T-helper 2 cell treated with Interferon-gamma antibody and Interleukin-4, amounts not matched to agents 5 μg/mL and 100 μg/mL, for 36 hours (primary cell): ENCODE results near the gene RAD51B.
"Not testable (repeated sequence)": the region's sequence is repeated elsewhere in the genome, so short reads cannot be mapped to it uniquely, and the experiment has no call there.

Experiments used
- DNase-seq: peaks from one replicate; pipeline ENCODE4 v3.0.0; 2021; ENCODE audit warnings: low spot score
- H3K27ac Mint-ChIP-seq: one replicate; pipeline ENCODE4 v1.8.0; 2021; ENCODE audit warnings: mild to moderate bottlenecking, mixed read lengths
- H3K27me3 Mint-ChIP-seq: one replicate; pipeline ENCODE4 v1.8.0; 2021; ENCODE audit warnings: low read depth, mixed read lengths
- H3K36me3 Mint-ChIP-seq: one replicate; pipeline ENCODE4 v1.8.0; 2021; ENCODE audit warnings: low read depth, mixed read lengths
- H3K4me1 Mint-ChIP-seq: one replicate; pipeline ENCODE4 v1.8.0; 2021; ENCODE audit warnings: low read depth, mixed read lengths
- H3K4me3 Mint-ChIP-seq: one replicate; pipeline ENCODE4 v1.8.0; 2022; ENCODE audit warnings: mild to moderate bottlenecking, moderate library complexity, mixed read lengths
- H3K9me3 Mint-ChIP-seq: one replicate; pipeline ENCODE4 v1.8.0; 2021; ENCODE audit warnings: mixed read lengths

RAD51B gene

GRCh38 chr14:68282479-68283377 is 463.1 kb downstream of the RAD51B start:
- Mint-ChIP-seq H3K27me3 (no peaks in the 10 kb centered on the region), H3K9me3 (no peaks in the 10 kb centered on the region), H3K4me3 (peak overlapping the region; percentile 18), H3K36me3 (peaks cover 7% of the 10 kb centered on the region), H3K4me1 (peaks cover 49% of the 10 kb centered on the region), H3K27ac (peak overlapping the region; percentile 84)
- peak; percentile 23 for DNase-seq

- Mint-ChIP-seq H3K4me3 (peak overlapping the region; percentile 9), H3K4me1 (peaks cover 50% of the 10 kb centered on the region), H3K9me3 (no peaks in the 10 kb centered on the region), H3K36me3 (peaks cover 7% of the 10 kb centered on the region), H3K27me3 (no peaks in the 10 kb centered on the region), H3K27ac (peak overlapping the region; percentile 84)
- DNase-seq: peak; percentile 23
These were observed 464.0 kb downstream of the RAD51B start for GRCh38 chr14:68283378-68284123.

- no peak for DNase-seq
- Mint-ChIP-seq H3K4me3 (peak overlapping the region; percentile 9), H3K27ac (peak overlapping the region; percentile 15), H3K9me3 (no peaks in the 10 kb centered on the region), H3K4me1 (peaks cover 50% of the 10 kb centered on the region), H3K27me3 (no peaks in the 10 kb centered on the region), H3K36me3 (peaks cover 7% of the 10 kb centered on the region)
These were observed 464.8 kb downstream of the RAD51B start for GRCh38 chr14:68284333-68284732.

GRCh38 chr14:68284834-68285233 is 465.3 kb downstream of the RAD51B start:
- Mint-ChIP-seq H3K4me3 (peak overlapping the region; percentile 73), H3K27me3 (no peaks in the 10 kb centered on the region), H3K27ac (peak overlapping the region; percentile 84), H3K9me3 (no peaks in the 10 kb centered on the region), H3K4me1 (peaks cover 50% of the 10 kb centered on the region), H3K36me3 (peaks cover 7% of the 10 kb centered on the region)
- DNase-seq: no peak

DNA sequence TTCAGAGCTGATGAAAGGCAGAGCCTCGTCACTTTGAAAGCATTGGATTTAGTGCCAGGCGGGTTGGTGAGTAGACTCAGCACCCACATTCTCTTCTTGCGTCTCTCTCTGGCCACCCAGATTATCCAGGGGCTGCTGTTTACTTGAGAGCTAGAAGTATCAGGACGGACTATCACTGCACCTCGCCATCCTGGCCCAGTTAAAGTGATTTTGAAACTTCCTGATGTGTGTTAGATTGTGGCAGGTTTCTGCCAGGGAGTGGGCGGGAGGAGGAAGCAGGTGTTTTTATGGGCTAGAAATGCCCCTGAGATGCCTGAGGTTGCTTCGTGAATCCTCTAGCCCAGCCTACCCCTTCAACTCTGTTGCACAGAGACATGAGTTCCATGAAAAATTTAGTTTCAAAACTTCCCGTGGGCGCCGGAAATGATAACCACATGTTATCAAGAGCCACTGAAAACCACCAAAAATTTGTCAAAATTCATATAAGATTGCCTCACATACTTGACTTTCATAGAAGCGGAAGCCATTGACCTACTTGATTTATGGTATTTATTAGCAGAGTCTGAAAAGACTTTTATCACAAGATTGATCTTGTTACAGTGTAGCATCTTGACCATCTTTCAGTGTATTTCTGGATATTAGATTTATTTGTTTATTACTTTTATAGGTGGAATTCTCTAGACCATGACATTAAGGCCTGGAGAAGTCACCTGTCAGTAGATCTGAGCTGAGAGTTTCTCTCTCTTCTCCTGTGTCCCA is 466.0 kb downstream of the RAD51B start:
- Mint-ChIP-seq H3K4me3 (peak overlapping the region; percentile 73), H3K27ac (peak overlapping the region; percentile 84), H3K36me3 (peaks cover 7% of the 10 kb centered on the region), H3K4me1 (peaks cover 50% of the 10 kb centered on the region), H3K27me3 (no peaks in the 10 kb centered on the region), H3K9me3 (no peaks in the 10 kb centered on the region)
- DNase-seq: peak; percentile 79

- H3K4me3 Mint-ChIP-seq: peak overlapping the region; percentile 36
- H3K9me3 Mint-ChIP-seq: no peaks in the 10 kb centered on the region
- no peaks in the 10 kb centered on the region for H3K27me3 Mint-ChIP-seq
- peaks cover 7% of the 10 kb centered on the region for H3K36me3 Mint-ChIP-seq
- peaks cover 50% of the 10 kb centered on the region for H3K4me1 Mint-ChIP-seq
- no peak for DNase-seq
- no peak overlapping the region for H3K27ac Mint-ChIP-seq
These were observed 467.1 kb downstream of the RAD51B start for GRCh38 chr14:68286667-68287066.

GRCh38 chr14:68289452-68289851 is 469.9 kb downstream of the RAD51B start:
- not testable (repeated sequence) for DNase-seq, H3K9me3 Mint-ChIP-seq, H3K4me3 Mint-ChIP-seq, H3K36me3 Mint-ChIP-seq, H3K27ac Mint-ChIP-seq, H3K27me3 Mint-ChIP-seq
- H3K4me1 Mint-ChIP-seq: peaks cover 37% of the 10 kb centered on the region

GRCh38 chr14:68291820-68292219 is 472.2 kb downstream of the RAD51B start:
- Mint-ChIP-seq H3K36me3 (no peaks in the 10 kb centered on the region), H3K4me3 (no peak overlapping the region), H3K27ac (no peak overlapping the region), H3K4me1 (peaks cover 16% of the 10 kb centered on the region), H3K9me3 (no peaks in the 10 kb centered on the region), H3K27me3 (no peaks in the 10 kb centered on the region)
- no peak for DNase-seq

DNA sequence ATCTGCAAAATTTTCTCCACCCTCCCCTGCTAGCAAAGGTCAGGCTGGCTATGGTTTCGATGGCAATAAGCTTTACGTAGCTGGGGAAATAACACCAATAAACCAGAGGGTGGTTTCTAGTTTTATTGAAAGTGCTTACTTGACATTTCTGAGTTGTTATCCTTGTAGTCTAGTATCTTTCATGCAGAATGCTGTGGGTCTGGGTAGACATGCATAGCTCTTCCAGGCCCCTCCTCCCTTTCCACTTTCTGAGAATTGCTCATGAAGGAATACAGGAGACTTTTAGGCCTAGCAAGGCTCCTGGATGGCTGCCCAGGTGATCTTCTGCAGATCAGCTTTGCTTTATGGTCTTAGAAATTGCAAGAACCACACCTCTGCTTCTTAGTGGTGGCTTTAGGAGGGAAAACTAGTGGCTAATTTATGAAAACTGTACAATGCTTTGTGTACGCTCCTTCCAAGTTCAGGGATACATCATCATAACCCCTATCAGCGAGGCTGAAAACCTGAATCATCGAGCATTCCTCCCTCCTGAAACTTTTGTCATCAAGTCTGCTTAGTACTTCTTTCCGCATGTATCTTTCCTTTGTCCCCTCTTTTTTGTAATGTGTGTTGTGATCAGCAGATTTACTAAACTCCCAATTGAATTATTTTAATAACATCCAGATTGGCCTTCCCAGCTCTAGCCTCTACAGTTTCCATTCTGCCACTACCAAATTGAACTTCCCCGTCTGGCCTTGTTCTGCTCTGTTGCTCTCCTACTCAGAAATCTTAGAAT is 473.0 kb downstream of the RAD51B start:
- no peaks in the 10 kb centered on the region for H3K36me3 Mint-ChIP-seq
- no peaks in the 10 kb centered on the region for H3K27me3 Mint-ChIP-seq
- no peaks in the 10 kb centered on the region for H3K9me3 Mint-ChIP-seq
- H3K4me3 Mint-ChIP-seq: no peak overlapping the region
- H3K27ac Mint-ChIP-seq: no peak overlapping the region
- H3K4me1 Mint-ChIP-seq: peaks cover 12% of the 10 kb centered on the region
- DNase-seq: no peak

GRCh38 chr14:68293404-68293803 is 473.8 kb downstream of the RAD51B start:
- no peak overlapping the region for H3K4me3 Mint-ChIP-seq
- no peaks in the 10 kb centered on the region for H3K27me3 Mint-ChIP-seq
- DNase-seq: no peak
- no peak overlapping the region for H3K27ac Mint-ChIP-seq
- no peaks in the 10 kb centered on the region for H3K9me3 Mint-ChIP-seq
- no peaks in the 10 kb centered on the region for H3K36me3 Mint-ChIP-seq
- H3K4me1 Mint-ChIP-seq: peaks cover 13% of the 10 kb centered on the region

GRCh38 chr14:68295316-68295816 is 475.8 kb downstream of the RAD51B start:
- H3K27me3 Mint-ChIP-seq: no peaks in the 10 kb centered on the region
- H3K4me1 Mint-ChIP-seq: peaks cover 13% of the 10 kb centered on the region
- no peaks in the 10 kb centered on the region for H3K36me3 Mint-ChIP-seq
- no peak for DNase-seq
- no peak overlapping the region for H3K27ac Mint-ChIP-seq
- H3K4me3 Mint-ChIP-seq: no peak overlapping the region
- H3K9me3 Mint-ChIP-seq: no peaks in the 10 kb centered on the region

DNA sequence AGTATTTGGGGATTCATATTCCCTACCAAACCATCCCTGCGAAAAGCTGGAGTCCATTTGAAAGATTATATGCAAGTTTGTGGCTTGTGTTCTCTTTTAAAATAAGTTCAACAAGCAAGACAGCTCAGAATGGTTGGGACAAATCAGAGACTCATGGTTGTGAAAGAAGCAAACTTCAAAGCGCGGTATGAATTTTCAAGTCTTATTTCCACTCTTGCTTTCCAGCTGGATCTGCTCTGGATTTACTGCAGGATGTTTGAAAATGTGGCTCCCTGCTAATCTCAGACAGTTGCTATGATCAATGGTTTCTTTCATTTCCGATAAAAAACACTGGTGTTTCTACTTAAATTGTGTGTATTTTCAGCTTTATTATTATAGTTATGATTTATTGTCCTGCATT is 477.5 kb downstream of the RAD51B start:
- H3K4me3 Mint-ChIP-seq: no peak overlapping the region
- peaks cover under 1% of the 10 kb centered on the region for H3K36me3 Mint-ChIP-seq
- H3K27ac Mint-ChIP-seq: no peak overlapping the region
- H3K27me3 Mint-ChIP-seq: no peaks in the 10 kb centered on the region
- peaks cover 1% of the 10 kb centered on the region for H3K9me3 Mint-ChIP-seq
- DNase-seq: no peak
- peaks cover 13% of the 10 kb centered on the region for H3K4me1 Mint-ChIP-seq

DNA sequence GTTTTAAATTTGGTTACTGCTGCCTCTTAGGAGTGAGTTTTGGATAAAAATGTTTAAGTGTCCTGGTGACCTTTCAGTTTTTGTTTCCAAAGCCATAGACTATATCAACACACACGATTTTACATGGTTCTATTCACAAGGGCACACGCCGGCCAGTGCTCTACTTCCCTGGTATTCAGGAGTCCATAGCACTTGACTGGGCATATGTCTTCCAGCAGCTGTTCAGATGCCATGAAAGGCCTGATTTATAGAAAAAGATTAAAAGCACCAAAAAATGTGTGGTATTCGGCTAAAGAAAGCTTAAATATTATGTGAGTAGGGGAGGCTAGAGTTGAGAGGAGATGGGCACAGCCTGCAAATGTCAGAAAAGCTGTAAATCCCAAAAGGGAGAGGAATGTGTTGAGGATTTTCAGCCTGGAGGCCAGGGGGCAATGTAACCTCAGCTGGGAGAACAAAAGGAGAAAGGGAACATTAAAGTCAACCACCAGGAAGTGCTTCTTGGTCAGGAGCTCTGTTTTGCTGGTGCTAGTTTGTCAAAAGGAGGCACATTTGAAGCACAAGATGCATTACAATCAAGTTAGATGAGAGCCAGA is 478.4 kb downstream of the RAD51B start:
- Mint-ChIP-seq H3K36me3 (peaks cover 2% of the 10 kb centered on the region), H3K27me3 (no peaks in the 10 kb centered on the region), H3K9me3 (peaks cover 7% of the 10 kb centered on the region), H3K4me1 (peaks cover 8% of the 10 kb centered on the region), H3K4me3 (no peak overlapping the region), H3K27ac (no peak overlapping the region)
- no peak for DNase-seq
